Cardiac muscle cell (in vitro differentiated cells and primary cell): ENCODE data around the gene COPZ2. TPM values are rescaled to one million over a fixed set of nuclear protein-coding genes. Genes with fewer than 3 reads are reported as not detected.

Source experiments
- DNase-seq, 2 donors: peaks; one replicate each; pipeline versions ENCODE4 v3.0.0 to v3.0.0-alpha.2; 2010 to 2017; ENCODE audit warnings: low read depth in 1 of 2, low spot score in 1 of 2
- H3K27ac ChIP-seq: fragments of 200-600 bp; sonication (generic); 2 replicates; pipeline ENCODE4 v1.5.1; 2016
- H3K27me3 ChIP-seq: fragments of 200-600 bp; sonication (generic); 2 replicates; pipeline ENCODE4 v1.6.0; 2016; ENCODE audit warnings: control low read depth
- H3K36me3 ChIP-seq: fragments of 200-600 bp; sonication (generic); 2 replicates; pipeline ENCODE4 v1.5.1; 2016; ENCODE audit warnings: control low read depth
- H3K4me1 ChIP-seq: fragments of 200-600 bp; sonication (generic); 2 replicates; pipeline ENCODE4 v1.8.1; 2017; ENCODE audit warnings: low read depth, mild to moderate bottlenecking, mixed run types
- H3K4me3 ChIP-seq: fragments of 200-600 bp; sonication (generic); 2 replicates; pipeline ENCODE4 v1.5.1; 2016; ENCODE audit warnings: mild to moderate bottlenecking
- H3K9me3 ChIP-seq: fragments of 200-600 bp; sonication (generic); 2 replicates; pipeline ENCODE4 v1.5.1; 2017; ENCODE audit warnings: low read depth, mild to moderate bottlenecking, control low read depth
- CTCF ChIP-seq: IDR thresholded peaks from 2 replicates; pipeline ENCODE4 v1.5.1; 2012; ENCODE audit warnings: low read depth, mild to moderate bottlenecking, low read length
- polyA plus RNA-seq: library from polyadenylated mRNA; unstranded; fragments of >200 nt; fragmentation: Nextera tagmentation; extraction: Ambion mirVana; gene quantifications from 2 replicates; pipeline ENCODE4 v1.2.1, GENCODE V29; 2016
- total RNA-seq: library from RNA; depleted of rRNA; stranded (reverse); fragments of >200 nt; gene quantifications from 2 replicates; pipeline ENCODE4 v1.2.3, GENCODE V29; 2016

COPZ2 gene
- total and polyA plus RNA-seq, 2 experiments from 2014 or later: 14.4 to 36.1 TPM

- Histone ChIP-seq H3K27ac (no peak overlapping the region), H3K9me3 (no peaks in the 10 kb centered on the region), H3K4me1 (peaks cover 13% of the 10 kb centered on the region), H3K36me3 (peaks cover 61% of the 10 kb centered on the region), H3K4me3 (no peak overlapping the region), H3K27me3 (no peaks in the 10 kb centered on the region)
- no peak for TF ChIP-seq CTCF
- DNase-seq: no peak
These were observed 21.0 kb upstream of the COPZ2 start for GRCh38 chr17:48058393-48059124.

DNA sequence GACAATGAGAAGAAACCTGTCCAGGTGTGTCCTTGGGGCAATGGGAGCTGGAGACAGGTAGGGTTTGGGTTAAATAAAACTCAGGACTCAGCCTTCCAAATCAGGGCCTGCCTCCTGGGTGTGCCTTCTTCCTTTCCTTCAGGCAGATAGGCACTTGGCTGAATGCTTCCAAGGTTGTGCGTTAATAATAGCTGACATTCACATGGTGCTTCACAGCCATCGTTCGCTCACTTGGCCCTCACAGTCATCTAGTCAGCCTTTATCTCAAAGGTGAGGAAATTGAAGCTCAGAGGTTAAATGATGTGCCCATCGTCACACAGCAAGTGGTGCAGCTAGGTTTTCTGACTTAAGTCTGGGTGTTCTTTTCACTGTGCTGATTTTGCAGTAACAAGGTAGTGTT, 20.0 kb upstream of the COPZ2 start:
- TF ChIP-seq CTCF: no peak
- peaks cover 22% of the 10 kb centered on the region for H3K4me1 ChIP-seq
- H3K27me3 ChIP-seq: no peaks in the 10 kb centered on the region
- peaks cover 56% of the 10 kb centered on the region for H3K36me3 ChIP-seq
- no peaks in the 10 kb centered on the region for H3K9me3 ChIP-seq
- no peak overlapping the region for H3K4me3 ChIP-seq
- DNase-seq: no peak
- H3K27ac ChIP-seq: no peak overlapping the region

- no peaks in the 10 kb centered on the region for H3K27me3 ChIP-seq
- peaks cover 48% of the 10 kb centered on the region for H3K36me3 ChIP-seq
- no peak for DNase-seq
- no peak for TF ChIP-seq CTCF
- no peak overlapping the region for H3K4me3 ChIP-seq
- H3K27ac ChIP-seq: no peak overlapping the region
- H3K9me3 ChIP-seq: no peaks in the 10 kb centered on the region
- H3K4me1 ChIP-seq: peaks cover 29% of the 10 kb centered on the region
These were observed 19.3 kb upstream of the COPZ2 start for GRCh38 chr17:48056879-48057278.

DNA sequence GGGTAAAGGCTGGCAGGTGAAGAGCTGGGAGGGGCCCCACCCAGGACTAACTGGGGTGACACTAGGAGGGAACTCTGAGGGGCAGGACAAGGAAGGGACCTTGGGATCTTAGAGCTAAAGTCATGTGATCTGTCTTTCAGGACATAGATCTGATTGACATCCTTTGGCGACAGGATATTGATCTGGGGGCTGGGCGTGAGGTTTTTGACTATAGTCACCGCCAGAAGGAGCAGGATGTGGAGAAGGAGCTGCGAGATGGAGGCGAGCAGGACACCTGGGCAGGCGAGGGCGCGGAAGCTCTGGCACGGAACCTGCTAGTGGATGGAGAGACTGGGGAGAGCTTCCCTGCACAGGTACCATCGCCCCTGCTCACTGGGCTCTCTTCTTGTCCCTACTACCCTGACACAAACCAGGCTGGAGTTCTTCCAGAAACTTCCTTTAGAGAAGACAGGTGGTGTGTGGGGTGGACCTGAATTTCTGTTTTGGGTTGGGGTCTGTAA, 18.7 kb upstream of the COPZ2 start:
- H3K9me3 ChIP-seq: no peaks in the 10 kb centered on the region
- H3K4me1 ChIP-seq: peaks cover 35% of the 10 kb centered on the region
- H3K27ac ChIP-seq: no peak overlapping the region
- peaks cover 42% of the 10 kb centered on the region for H3K36me3 ChIP-seq
- no peak for TF ChIP-seq CTCF
- no peak for DNase-seq
- H3K27me3 ChIP-seq: no peaks in the 10 kb centered on the region
- H3K4me3 ChIP-seq: no peak overlapping the region

GRCh38 chr17:48055531-48056245, 18.1 kb upstream of the COPZ2 start:
- Histone ChIP-seq H3K36me3 (peaks cover 42% of the 10 kb centered on the region), H3K27me3 (no peaks in the 10 kb centered on the region), H3K4me1 (peaks cover 37% of the 10 kb centered on the region), H3K27ac (no peak overlapping the region), H3K9me3 (no peaks in the 10 kb centered on the region), H3K4me3 (no peak overlapping the region)
- peak in 1 of 2 donors; percentile 90 for DNase-seq
- no peak for TF ChIP-seq CTCF
